Keratinocyte (primary cell): ENCODE results near the gene FLNC. TPM values are rescaled to one million over a fixed set of nuclear protein-coding genes. Genes with fewer than 3 reads are reported as not detected.

ENCODE experiments used
- DNase-seq: peaks from one replicate; pipeline ENCODE4 v3.0.0-alpha.2; 2011; ENCODE audit warnings: low read depth, missing footprints, low spot score
- FAIRE-seq: peaks from 2 replicates; lab custom pipeline; 2011; peaks lifted over from hg19 to GRCh38; lab: Jason Lieb, UNC
- H2AFZ ChIP-seq: 2 replicates; pipeline ENCODE4 v1.6.0; 2012; ENCODE audit warnings: low read length, control low read depth, inconsistent platforms; ENCODE audit not compliant: control insufficient read depth
- H3K27ac ChIP-seq: 2 replicates; pipeline ENCODE4 v1.5.1; 2011; ENCODE audit warnings: low read length; ENCODE audit not compliant: control insufficient read depth, insufficient read depth
- H3K27me3 ChIP-seq: 3 replicates; pipeline ENCODE4 v1.6.0; 2011; ENCODE audit warnings: low read length; ENCODE audit not compliant: control insufficient read depth, insufficient read depth; ENCODE audit errors: extremely low read depth
- H3K36me3 ChIP-seq, 2 experiments: 2 replicates in 1 of 2; 3 replicates in 1 of 2; pipeline ENCODE4 v1.5.1; 2011; ENCODE audit warnings: low read length in 2 of 2, mild to moderate bottlenecking in 1 of 2; ENCODE audit not compliant: control insufficient read depth in 2 of 2, insufficient read depth in 2 of 2; ENCODE audit errors: extremely low read depth in 1 of 2
- H3K4me1 ChIP-seq: 3 replicates; pipeline ENCODE4 v1.5.1; 2011; ENCODE audit warnings: low read length; ENCODE audit not compliant: control insufficient read depth, insufficient read depth; ENCODE audit errors: extremely low read depth
- H3K4me2 ChIP-seq: 3 replicates; pipeline ENCODE4 v1.6.0; 2011; ENCODE audit warnings: low read depth, low read length; ENCODE audit not compliant: control insufficient read depth, insufficient read depth; ENCODE audit errors: extremely low read depth
- H3K4me3 ChIP-seq, 3 experiments: fragments of 200-600 bp in 1 of 3; sonication (generic) in 1 of 3; 2 replicates in 2 of 3; 3 replicates in 1 of 3; pipeline ENCODE4 v1.5.1; 2011 to 2016; ENCODE audit warnings: low read length in 3 of 3, mild to moderate bottlenecking in 3 of 3, control low read depth in 2 of 3, inconsistent platforms in 1 of 3, low read depth in 1 of 3, mixed read lengths in 1 of 3, mixed run types in 1 of 3, moderate library complexity in 1 of 3; ENCODE audit not compliant: control insufficient read depth in 2 of 3, insufficient read depth in 2 of 3; ENCODE audit errors: extremely low read depth in 1 of 3
- H3K79me2 ChIP-seq: 2 replicates; pipeline ENCODE4 v1.6.0; 2012; ENCODE audit warnings: low read length; ENCODE audit not compliant: control insufficient read depth, insufficient read depth
- H3K9ac ChIP-seq: 3 replicates; pipeline ENCODE4 v1.6.0; 2011; ENCODE audit warnings: low read length; ENCODE audit not compliant: control insufficient read depth, insufficient read depth; ENCODE audit errors: extremely low read depth
- H3K9me1 ChIP-seq: 3 replicates; pipeline ENCODE4 v1.6.0; 2011; ENCODE audit warnings: low read length; ENCODE audit not compliant: control insufficient read depth, insufficient read depth; ENCODE audit errors: extremely low read depth
- H3K9me3 ChIP-seq: 2 replicates; pipeline ENCODE4 v1.5.1; 2012; ENCODE audit warnings: low read depth, low read length; ENCODE audit not compliant: control insufficient read depth
- H4K20me1 ChIP-seq: 3 replicates; pipeline ENCODE4 v1.6.0; 2011; ENCODE audit warnings: low read length; ENCODE audit not compliant: control insufficient read depth, insufficient read depth; ENCODE audit errors: extremely low read depth
- CTCF ChIP-seq, 3 experiments: IDR thresholded peaks in 1 of 3; conservative IDR thresholded peaks in 1 of 3; optimal IDR thresholded peaks in 1 of 3; 2 replicates in 2 of 3; 3 replicates in 1 of 3; pipeline versions ENCODE3 to v1.5.1; 2011; ENCODE audit warnings: low read length in 3 of 3, mild to moderate bottlenecking in 3 of 3, moderate library complexity in 2 of 3, control low read depth in 1 of 3, inconsistent platforms in 1 of 3; ENCODE audit not compliant: insufficient read depth in 2 of 3; ENCODE audit errors: extremely low read depth in 1 of 3
- EZH2 ChIP-seq: IDR thresholded peaks from one replicate; pipeline ENCODE4 v1.6.1; 2012; ENCODE audit warnings: inconsistent platforms, mild to moderate bottlenecking, low read length, moderate library complexity
- dilution Hi-C: fragments of 300-500 bp; cut with MboI; formaldehyde crosslinking; loops from one replicate; pipeline ENCODE4 v1.7.0; 2020; ENCODE audit warnings: low sequenced_read_pairs; ENCODE audit not compliant: extremely low pct_ligation_motif_present
- polyA plus RNA-seq, 5 experiments: library from polyadenylated mRNA; depleted of rRNA in 3 of 5; stranded (reverse) in 3 of 5; stranded (forward) in 1 of 5; unstranded in 1 of 5; fragments of >200 nt; gene quantifications; 1 replicate in 1 of 5; 2 replicates in 3 of 5; 3 replicates in 1 of 5; pipeline versions ENCODE4 v1.2.1 to v1.2.3, GENCODE V29; 2011 to 2012; ENCODE audit warnings: missing spikeins in 2 of 5, low read depth in 1 of 5, low replicate concordance in 1 of 5

The FLNC gene
- polyA plus RNA-seq, 1 donor (not counting 4 experiments of a cell fraction or from before 2014, with no cell fraction given), result 0.03 TPM

GRCh38 chr7:128845475-128845874 is 15.3 kb downstream of the FLNC start:
- DNase-seq (no peak), FAIRE-seq (no peak)
- no peak overlapping the region for H2AFZ ChIP-seq
- dilution Hi-C loops, result no loop called here
- H3K9ac ChIP-seq, result no peak overlapping the region
- no peaks in the 10 kb centered on the region for H3K79me2 ChIP-seq
- no peak overlapping the region for H3K27ac ChIP-seq
- H3K4me1 ChIP-seq, result no peaks in the 10 kb centered on the region
- no peaks in the 10 kb centered on the region for H4K20me1 ChIP-seq
- H3K36me3 ChIP-seq, result no peaks in the 10 kb centered on the region
- H3K4me2 ChIP-seq, result no peak overlapping the region
- no peak overlapping the region for H3K4me3 ChIP-seq
- no peaks in the 10 kb centered on the region for H3K9me3 ChIP-seq
- no peaks in the 10 kb centered on the region for H3K9me1 ChIP-seq
- H3K27me3 ChIP-seq, result no peaks in the 10 kb centered on the region
- TF ChIP-seq EZH2 (no peak), CTCF (optimal IDR thresholded peaks at IDR 0.05 in 1 of 3, IDR thresholded peaks at IDR 0.05 in 1 of 3, conservative IDR thresholded peaks at IDR 0.05 in 1 of 3; ENCODE audit: extremely low read depth in 1 of 3, insufficient read depth in 2 of 3, low read length in 3 of 3) (no peak)

- no peaks in the 10 kb centered on the region for H4K20me1 ChIP-seq
- H3K9ac ChIP-seq, result no peak overlapping the region
- FAIRE-seq (no peak), DNase-seq (no peak)
- no peaks in the 10 kb centered on the region for H3K36me3 ChIP-seq
- dilution Hi-C loops, result no loop called here
- H3K4me1 ChIP-seq, result no peaks in the 10 kb centered on the region
- no peak overlapping the region for H3K27ac ChIP-seq
- H3K4me2 ChIP-seq, result no peak overlapping the region
- no peak overlapping the region for H3K4me3 ChIP-seq
- TF ChIP-seq CTCF (optimal IDR thresholded peaks at IDR 0.05 in 1 of 3, IDR thresholded peaks at IDR 0.05 in 1 of 3, conservative IDR thresholded peaks at IDR 0.05 in 1 of 3; ENCODE audit: extremely low read depth in 1 of 3, insufficient read depth in 2 of 3, low read length in 3 of 3) (no peak), EZH2 (no peak)
- no peaks in the 10 kb centered on the region for H3K9me3 ChIP-seq
- no peak overlapping the region for H2AFZ ChIP-seq
- no peaks in the 10 kb centered on the region for H3K9me1 ChIP-seq
- H3K79me2 ChIP-seq, result no peaks in the 10 kb centered on the region
- H3K27me3 ChIP-seq, result no peaks in the 10 kb centered on the region
These were observed 15.8 kb downstream of the FLNC start for GRCh38 chr7:128845987-128846386.
